Stimulated activated naive CD8-positive, alpha-beta T cell treated with anti-CD3 and anti-CD28 coated beads, Interleukin-15, Interleukin-2, amounts not matched to agents 100 U/mL and 50 U/mL, for 24 hours (primary cell): Measurements from ENCODE around the gene MPIG6B.

Experiments
- ATAC-seq: fragments of 150-1000 bp; cut with Tn5 transposase; one replicate; pipeline ENCODE4 v1.10.0; 2021
- DNase-seq: peaks from one replicate; pipeline ENCODE4 v3.0.0; 2021

MPIG6B gene

GRCh38 chr6:31722173-31722572 lies 1.0 kb upstream of the MPIG6B start:
- peak; percentile 37 for ATAC-seq
- DNase-seq = no peak

DNA sequence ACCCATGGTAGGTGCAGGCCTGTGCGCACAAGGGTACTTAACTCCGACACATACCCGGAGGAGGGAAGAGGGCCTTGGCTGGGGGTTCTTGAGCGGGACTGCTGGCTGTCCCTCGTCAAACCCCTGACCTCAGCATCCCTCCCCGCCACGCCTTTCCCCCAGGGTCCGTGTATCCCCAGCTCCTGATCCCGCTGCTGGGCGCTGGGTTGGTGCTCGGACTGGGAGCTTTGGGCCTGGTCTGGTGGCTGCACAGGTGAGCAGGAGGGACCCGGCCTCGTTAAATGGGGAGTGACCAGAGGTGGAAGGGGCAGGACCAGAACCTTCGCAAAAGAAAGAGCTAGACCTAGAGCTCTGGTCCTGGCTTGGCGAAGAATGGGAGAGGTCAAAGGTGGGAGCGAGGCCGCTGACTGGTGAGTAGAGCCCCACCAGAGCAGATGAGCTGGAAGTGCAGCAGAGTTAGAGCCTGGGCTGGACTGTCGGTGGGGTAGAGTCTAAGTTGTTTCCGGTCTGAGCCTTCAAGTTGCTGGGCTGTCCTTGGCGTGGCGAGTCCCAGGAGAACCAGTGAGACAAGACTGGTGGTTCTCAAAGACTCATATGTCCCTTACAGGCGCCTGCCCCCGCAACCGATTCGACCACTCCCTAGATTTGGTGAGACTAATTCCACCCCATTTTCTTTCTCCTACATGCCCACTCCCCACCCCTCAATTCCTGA lies 963 bp downstream of the MPIG6B start:
- no peak for ATAC-seq
- no peak for DNase-seq

- no peak for ATAC-seq
- DNase-seq = no peak
These were observed 2.6 kb downstream of the MPIG6B start for GRCh38 chr6:31725502-31726350.

DNA sequence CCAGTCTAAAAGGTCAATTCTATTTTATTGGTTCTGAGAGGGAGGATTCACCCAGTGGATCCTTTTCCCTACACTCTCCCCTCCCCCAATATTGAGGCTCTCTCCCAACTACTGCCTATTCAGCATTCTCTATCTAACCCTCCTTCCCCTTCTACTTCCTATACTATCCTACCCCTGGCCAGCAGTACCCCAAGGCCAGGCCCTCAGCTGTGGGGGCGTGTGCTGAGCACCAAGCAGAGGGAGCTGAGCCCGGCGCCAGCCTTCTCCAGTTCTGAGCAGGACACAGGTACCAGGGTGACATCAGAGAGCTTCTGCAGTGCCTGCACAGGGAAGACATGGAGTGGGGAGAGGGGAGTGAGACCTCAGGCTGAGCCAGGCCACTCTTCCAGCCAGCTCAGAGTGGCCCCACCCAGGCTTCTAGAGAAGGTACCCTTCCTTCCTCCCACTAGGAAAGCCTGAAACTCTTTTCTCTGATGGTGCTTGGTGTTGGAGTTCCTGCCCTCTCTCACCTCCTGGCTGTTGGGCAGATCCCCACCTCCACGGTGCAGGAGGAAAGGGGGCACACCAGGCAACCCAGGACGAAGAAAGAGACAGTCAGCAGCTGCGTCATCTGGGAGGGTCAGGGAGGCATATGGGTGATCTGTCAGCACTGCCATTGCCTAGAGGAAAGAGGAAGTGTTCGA lies 4.0 kb downstream of the MPIG6B start:
- peak; percentile 51 for ATAC-seq

DNA sequence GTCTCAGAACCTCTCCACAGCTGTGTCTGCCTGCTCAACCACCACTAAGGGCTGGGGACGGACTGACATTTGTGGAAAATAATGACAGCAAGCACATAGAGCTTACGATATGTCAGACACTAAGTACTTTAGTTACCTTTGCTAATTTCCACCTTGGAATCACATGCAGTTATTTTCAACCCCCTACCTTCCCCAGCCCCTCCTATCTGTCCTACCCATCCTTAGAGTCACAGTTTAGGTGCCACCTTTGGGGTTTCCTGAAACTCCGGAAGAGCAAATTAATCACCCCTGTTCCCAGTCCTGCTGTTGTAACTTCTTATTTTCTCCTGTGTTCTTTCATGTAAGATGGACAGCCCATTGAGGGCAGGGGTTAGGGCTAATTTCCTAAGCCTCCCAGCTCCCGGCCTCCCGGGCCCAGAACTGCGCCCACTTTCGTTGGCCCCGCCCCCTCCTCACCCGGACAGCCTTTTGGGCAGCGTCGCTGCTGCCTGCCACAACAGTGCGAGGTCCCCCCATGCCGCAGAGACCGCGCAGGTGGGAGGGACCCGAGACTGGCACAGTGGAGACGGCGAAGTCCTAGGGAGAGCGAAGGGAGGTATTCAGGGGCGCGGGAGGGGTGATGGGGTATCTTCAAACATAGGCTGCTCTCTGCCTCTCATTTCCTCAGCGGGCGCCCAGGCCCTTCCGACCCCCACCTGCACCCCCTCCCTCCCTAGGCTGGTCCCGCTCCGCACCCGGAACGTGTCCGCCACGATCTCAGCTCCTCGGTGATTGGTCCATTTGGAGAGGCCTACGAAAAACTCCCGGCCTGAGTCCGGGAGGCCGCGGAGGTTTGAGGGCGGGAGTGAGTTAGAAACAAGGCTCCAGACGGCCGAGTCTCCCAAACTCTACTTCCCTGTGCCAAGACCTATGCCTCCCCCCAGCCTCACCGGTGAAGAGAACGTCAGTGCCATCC lies 4.8 kb downstream of the MPIG6B start:
- no peak for ATAC-seq

More for the DNA sequence above, 4.0 kb downstream of the MPIG6B start:
- DNase-seq = peak; percentile 45

DNA sequence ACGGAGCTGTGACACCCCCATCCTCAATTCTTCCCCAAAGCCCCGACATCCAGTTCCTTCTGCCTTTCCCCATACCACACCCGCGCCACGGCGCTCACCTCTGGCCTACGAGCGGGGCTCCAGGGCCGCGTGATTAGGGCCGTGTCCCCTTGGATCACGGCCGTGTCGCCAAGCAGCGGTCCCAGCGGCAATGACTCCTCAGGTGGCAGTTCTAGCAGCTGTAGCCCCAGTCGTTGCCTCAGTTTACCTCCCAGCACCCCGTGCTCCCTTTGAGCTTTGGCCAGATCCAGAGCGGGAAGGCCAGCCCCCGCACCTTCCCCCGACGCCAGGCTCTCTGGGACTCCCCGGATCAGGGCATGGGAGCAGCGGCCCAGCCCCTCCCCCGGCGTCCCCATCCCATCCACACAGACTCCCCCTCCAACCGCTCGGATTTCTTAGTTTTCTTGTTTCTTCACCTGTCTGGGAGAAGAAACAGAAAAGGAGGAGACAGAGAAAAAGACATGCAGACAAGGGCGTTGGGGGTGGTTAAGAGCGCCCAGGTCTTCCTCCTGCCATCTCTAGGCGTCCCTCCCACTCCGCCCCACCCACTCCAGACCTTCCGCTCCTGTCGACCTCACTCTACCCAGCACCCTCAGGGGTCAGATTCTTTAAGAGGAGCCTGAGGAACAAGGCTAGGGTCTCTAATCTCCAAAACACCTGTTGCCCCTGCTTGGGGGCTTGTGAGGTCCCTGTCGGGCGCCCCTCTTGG lies 5.8 kb downstream of the MPIG6B start, which contains the start of gene DDAH2:
Gene DDAH2 (minus strand): TSS at position 533 of the 748 bp plus-strand sequence. CDS start 138 bp downstream, at position 395.
- no peak for ATAC-seq
- DNase-seq = no peak

More for the DNA sequence above, 4.8 kb downstream of the MPIG6B start:
- no peak for DNase-seq

DNA sequence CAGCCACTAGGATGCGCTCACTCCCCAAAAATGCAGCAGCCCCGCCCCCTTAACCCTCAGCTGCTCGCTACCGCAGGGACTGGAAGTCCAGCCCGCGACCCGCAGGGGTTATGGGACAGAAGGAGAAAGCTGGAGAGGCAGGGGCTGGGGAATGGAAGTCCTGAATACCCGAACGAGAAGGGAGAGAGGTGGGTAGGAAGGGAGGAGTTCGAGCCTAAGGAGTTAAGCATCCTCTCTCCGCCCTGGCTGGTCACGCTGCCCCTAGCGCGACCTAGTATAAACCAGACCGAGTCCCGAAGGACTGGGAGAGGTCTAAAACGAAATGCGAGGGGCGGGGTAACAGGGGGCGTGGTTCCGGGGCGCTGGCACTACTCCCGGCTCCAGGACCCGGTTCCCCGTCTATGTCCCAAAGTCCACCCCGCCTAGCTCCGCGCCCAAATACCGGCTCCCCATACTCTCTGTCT lies 6.4 kb downstream of the MPIG6B start:
- DNase-seq (peak; percentile 85), ATAC-seq (peak; percentile 61)

DNA sequence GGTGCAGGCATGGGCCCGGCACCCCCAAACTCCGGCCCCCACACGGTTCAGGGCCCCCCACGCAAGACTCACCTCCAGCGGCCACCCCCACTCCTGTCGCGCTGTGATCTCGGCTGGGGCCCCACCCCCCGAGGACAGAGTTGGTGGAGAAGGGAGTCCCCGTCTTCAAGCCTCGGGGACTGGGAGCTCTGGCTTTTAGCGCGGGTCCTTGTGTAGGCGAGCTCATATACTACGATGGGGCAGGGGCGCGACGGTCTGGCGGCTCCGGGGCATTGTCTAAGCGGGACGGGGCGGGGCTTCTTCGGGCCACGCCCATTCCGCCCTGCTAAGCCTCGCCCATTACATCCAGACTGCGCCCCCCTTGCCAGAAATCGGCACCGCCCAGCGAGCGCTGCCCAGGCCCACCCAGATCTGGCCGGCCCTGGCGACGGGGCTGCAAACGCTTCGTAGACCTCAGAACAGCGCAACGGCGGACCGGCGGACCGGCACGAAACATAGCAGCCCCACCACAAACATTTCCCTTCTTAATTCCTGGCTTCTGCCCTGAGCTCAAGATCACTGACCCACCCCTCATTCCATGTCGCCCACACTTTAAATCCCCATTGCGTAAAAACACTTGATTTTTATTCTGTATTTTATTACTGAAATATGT lies 6.9 kb downstream of the MPIG6B start:
- peak; percentile 60 for ATAC-seq
- peak; percentile 82 for DNase-seq

GRCh38 chr6:31730631-31731086 lies 7.5 kb downstream of the MPIG6B start:
- ATAC-seq (no peak), DNase-seq (no peak)

- ATAC-seq (no peak), DNase-seq (no peak)
These were observed 8.9 kb downstream of the MPIG6B start for GRCh38 chr6:31732029-31732428.

GRCh38 chr6:31733734-31734133 lies 10.6 kb downstream of the MPIG6B start:
- DNase-seq (no peak), ATAC-seq (no peak)

DNA sequence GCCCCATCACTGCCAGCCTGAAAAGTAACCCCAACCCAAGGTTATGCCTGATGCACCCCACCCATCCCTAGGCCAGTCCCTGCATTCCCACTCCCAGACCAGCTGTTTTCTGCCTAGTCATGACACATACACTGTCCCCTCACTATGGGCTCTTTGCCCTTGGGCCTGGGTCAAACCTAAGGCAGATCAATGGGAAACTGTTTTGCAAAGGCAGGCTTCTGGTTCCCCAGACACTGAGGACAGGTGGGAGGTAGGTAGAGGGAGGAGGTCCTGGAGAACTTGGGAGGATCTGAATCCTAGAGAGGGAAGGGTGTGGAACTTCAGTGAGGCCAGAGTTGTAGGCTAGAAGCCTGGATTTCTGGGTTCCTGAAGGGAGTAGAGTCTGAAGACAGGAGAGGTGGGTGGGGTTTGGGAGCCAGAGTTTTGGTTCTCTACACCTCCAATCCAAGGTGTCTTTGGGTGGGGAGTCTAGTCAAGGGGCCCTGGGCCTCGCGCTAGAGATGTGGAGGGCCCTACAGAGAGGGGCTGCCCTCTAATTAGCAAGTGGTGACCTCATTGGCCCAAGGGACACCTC lies 11.2 kb downstream of the MPIG6B start:
- ATAC-seq = peak; percentile 53

GRCh38 chr6:31734821-31735406 lies 11.7 kb downstream of the MPIG6B start:
- ATAC-seq = no peak
- DNase-seq = peak; percentile 70

More for the DNA sequence above, 11.2 kb downstream of the MPIG6B start:
- no peak for DNase-seq

DNA sequence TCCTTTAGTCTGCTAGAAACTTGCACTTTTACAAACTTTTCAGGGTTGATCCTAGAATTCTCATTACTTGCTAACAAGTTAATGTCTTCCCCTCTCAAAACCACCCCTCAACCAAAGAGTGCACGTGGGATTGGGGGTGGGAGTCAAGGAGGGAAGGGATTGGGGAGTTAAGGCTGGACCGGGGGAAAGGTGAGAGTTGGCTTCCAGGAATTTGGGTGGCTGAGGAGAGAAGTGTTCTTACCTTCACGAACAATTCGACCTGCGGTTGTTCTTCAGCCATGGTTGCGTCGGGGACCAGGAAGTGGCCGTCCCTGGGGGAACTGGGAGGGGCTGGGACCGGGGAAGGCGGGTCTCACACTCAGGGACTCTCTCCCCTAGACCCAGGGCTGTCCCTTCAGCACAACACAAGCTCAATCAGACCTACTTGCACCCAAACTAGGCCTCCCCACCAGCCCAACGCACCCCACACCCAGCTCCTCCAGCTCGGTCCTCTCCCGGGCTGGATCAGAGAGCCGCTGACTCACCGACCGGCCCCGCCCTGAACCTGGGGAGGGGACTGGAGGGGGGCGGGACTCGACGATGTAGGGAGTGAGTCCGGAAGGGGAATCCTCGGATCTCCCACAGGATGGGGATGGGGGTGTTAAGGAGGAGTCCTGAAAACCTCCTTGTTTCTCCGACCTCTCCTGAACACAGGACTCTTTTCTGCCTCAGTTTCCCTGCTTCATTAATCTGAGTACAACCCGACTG lies 13.0 kb downstream of the MPIG6B start, which contains the start of gene CLIC1:
Gene CLIC1 (minus strand): TSS at position 510 of the 747 bp plus-strand sequence. CDS start 230 bp downstream, at position 280.
- peak; percentile 53 for ATAC-seq
- peak; percentile 90 for DNase-seq

DNA sequence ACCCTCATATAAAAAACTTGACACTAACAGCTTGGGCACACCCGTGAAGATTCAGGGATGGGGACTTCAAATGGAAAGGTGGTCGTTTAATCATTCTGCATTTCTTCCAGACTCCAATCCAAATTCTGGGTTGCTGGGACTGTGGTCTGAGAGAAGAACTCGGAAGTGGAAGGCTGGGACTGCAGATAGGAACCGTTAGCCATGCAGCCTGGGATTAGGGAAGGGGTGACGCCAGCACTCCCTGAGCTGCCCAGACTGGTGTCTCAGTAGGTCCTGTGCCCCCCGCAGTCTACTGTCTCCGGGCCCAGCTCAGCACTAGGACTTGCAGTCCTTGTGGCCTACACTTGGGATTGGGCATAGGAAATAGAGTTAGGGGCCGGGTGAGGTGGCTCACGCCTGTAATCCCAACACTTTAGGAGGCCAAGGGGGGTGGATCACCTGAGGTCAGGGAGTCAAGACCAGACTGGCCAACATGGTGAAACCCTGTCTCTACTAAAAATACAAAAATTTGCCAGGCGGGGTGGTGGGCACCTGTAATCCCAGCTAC lies 13.7 kb downstream of the MPIG6B start:
- ATAC-seq = no peak
- DNase-seq = peak; percentile 27

DNA sequence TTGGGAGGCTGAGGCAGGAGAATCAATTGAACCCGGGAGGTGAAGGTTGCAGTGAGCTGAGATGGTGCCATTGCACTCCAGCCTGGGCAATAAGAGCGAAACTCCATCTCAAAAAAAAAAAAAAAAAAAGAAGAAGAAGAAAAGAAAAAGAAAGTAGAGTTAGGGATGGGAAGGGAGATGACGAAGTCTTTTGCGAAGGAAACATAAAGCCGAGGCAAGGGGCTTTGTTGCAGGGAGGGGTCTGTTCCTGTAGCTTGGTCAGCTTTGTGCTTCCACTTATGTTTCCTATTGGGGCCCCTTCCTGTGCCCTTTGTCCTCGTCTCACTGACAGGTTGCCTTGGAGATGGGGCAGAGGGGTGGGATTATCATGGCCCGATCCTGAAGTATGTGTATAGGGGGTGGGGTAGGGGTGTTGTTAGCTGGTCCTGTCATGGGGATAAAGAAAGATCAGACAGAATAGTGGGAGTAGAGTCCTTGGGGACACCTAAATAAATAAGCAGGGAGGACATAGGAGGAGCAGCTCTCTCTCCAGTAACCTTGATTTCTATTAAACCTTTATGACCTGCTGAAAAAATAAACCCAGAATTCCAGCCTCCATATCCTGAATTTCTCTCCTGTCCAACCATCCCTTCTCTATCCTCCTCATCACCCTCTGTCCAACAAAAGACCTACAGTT lies 14.3 kb downstream of the MPIG6B start:
- ATAC-seq = no peak
- no peak for DNase-seq
